IPS-15b (cell line): Measurements from ENCODE around the gene NANOS2.

Source experiments
- H3K27me3 ChIP-seq: one replicate; pipeline ENCODE4 v1.6.1; 2013; ENCODE audit warnings: low read length; ENCODE audit not compliant: control insufficient read depth, insufficient read depth
- H3K36me3 ChIP-seq: one replicate; pipeline ENCODE4 v1.6.1; 2013; ENCODE audit warnings: low read length; ENCODE audit not compliant: control insufficient read depth, insufficient read depth
- H3K4me1 ChIP-seq: one replicate; pipeline ENCODE4 v1.6.1; 2013; ENCODE audit warnings: mild to moderate bottlenecking, low read length; ENCODE audit not compliant: control insufficient read depth, insufficient read depth
- H3K4me3 ChIP-seq: one replicate; pipeline ENCODE4 v1.5.1; 2013; ENCODE audit warnings: low read depth, low read length
- H3K9ac ChIP-seq: one replicate; pipeline ENCODE4 v1.6.1; 2013; ENCODE audit warnings: low read depth, mild to moderate bottlenecking, low read length
- H3K9me3 ChIP-seq: one replicate; pipeline ENCODE4 v1.6.1; 2013; ENCODE audit warnings: mild to moderate bottlenecking, low read length; ENCODE audit not compliant: control insufficient read depth, insufficient read depth

NANOS2 gene

GRCh38 chr19:45865269-45865948 is 49.2 kb downstream of the NANOS2 start:
- H3K4me3 ChIP-seq, result peak overlapping the region; percentile 95
- peak overlapping the region; percentile 92 for H3K9ac ChIP-seq
- no peaks in the 10 kb centered on the region for H3K9me3 ChIP-seq
- peaks cover 7% of the 10 kb centered on the region for H3K4me1 ChIP-seq
- no peaks in the 10 kb centered on the region for H3K27me3 ChIP-seq
- no peaks in the 10 kb centered on the region for H3K36me3 ChIP-seq

GRCh38 chr19:45864629-45865082 is 49.9 kb downstream of the NANOS2 start:
- Histone ChIP-seq H3K36me3 (peaks cover 4% of the 10 kb centered on the region), H3K27me3 (no peaks in the 10 kb centered on the region), H3K4me3 (peak overlapping the region; percentile 95), H3K4me1 (peaks cover 7% of the 10 kb centered on the region), H3K9ac (peak overlapping the region; percentile 92), H3K9me3 (no peaks in the 10 kb centered on the region)

- Histone ChIP-seq H3K4me1 (peaks cover 7% of the 10 kb centered on the region), H3K4me3 (peak within 1 kb of the TSS; percentile 95), H3K9me3 (no peaks in the 10 kb centered on the region), H3K36me3 (peaks cover 5% of the 10 kb centered on the region), H3K27me3 (no peaks in the 10 kb centered on the region), H3K9ac (peak within 1 kb of the TSS; percentile 92)
Observed at GRCh38 chr19:45863840-45864628, 50.5 kb downstream of the NANOS2 start, which contains the start of gene FOXA3. Gene FOXA3, plus strand, starts transcription at chr19:45864326. Its CDS starts 131 bp downstream, at chr19:45864457.

- H3K4me3 ChIP-seq, result peak overlapping the region; percentile 95
- peaks cover 5% of the 10 kb centered on the region for H3K36me3 ChIP-seq
- H3K9ac ChIP-seq, result no peak overlapping the region
- no peaks in the 10 kb centered on the region for H3K27me3 ChIP-seq
- H3K4me1 ChIP-seq, result peaks cover 7% of the 10 kb centered on the region
- no peaks in the 10 kb centered on the region for H3K9me3 ChIP-seq
Observed at GRCh38 chr19:45863335-45863839, 51.2 kb downstream of the NANOS2 start.
